Tibial artery (tissue), 4 donors: ENCODE results near the gene THAP12.

ENCODE experiments used
- DNase-seq, 2 donors: peaks; one replicate each; pipeline ENCODE4 v3.0.0-alpha.2; 2019
- H3K27ac ChIP-seq, 2 donors: fragments of 200-600 bp; sonication (generic) in 1 of 2; 1 replicate in 1 of 2; 2 replicates in 1 of 2; pipeline ENCODE4 v1.5.1; 2018 to 2019; ENCODE audit warnings: mild to moderate bottlenecking in 1 of 2
- H3K27me3 ChIP-seq, 2 donors: fragments of 200-600 bp; sonication (generic) in 1 of 2; one replicate each; pipeline versions ENCODE4 v1.5.1 to v1.6.0; 2016 to 2019
- H3K36me3 ChIP-seq, 3 donors: fragments of 200-600 bp; sonication (generic) in 2 of 3; one replicate each; pipeline ENCODE4 v1.5.1; 2016 to 2019; ENCODE audit warnings: mild to moderate bottlenecking in 2 of 3
- H3K4me1 ChIP-seq, 4 donors: fragments of 200-600 bp; sonication (generic) in 2 of 4; 1 replicate in 3 of 4; 2 replicates in 1 of 4; pipeline ENCODE4 v1.5.1; 2016 to 2019
- H3K4me3 ChIP-seq, 2 donors: fragments of 200-600 bp; sonication (generic) in 1 of 2; 1 replicate in 1 of 2; 2 replicates in 1 of 2; pipeline ENCODE4 v1.5.1; 2018 to 2019; ENCODE audit warnings: mild to moderate bottlenecking in 2 of 2
- H3K9me3 ChIP-seq, 3 donors: fragments of 200-600 bp; sonication (generic) in 1 of 3; one replicate each; pipeline ENCODE4 v1.5.1; 2016 to 2019
- CTCF ChIP-seq, 2 experiments: fragments of 200-600 bp in 1 of 2; fragments of 450-650 bp in 1 of 2; IDR thresholded peaks; one replicate each; pipeline ENCODE4 v1.5.1; 2017 to 2019; ENCODE audit warnings: antibody characterized with exemption in 2 of 2, mild to moderate bottlenecking in 1 of 2, moderate library complexity in 1 of 2
- intact Hi-C: fragments of 100-400 bp; cut with DNase I; formaldehyde crosslinking; loops from one replicate; pipeline ENCODE4 v1.15.0; 2023; ENCODE audit warnings: low total_unique reads

Gene THAP12

GRCh38 chr11:76388408-76388807 lies 7.5 kb upstream of the THAP12 start:
- no peak for DNase-seq
- H3K9me3 ChIP-seq, result no peaks in the 10 kb centered on the region
- H3K27me3 ChIP-seq, result no peaks in the 10 kb centered on the region
- H3K4me3 ChIP-seq, result no peak overlapping the region
- no peak overlapping the region for H3K27ac ChIP-seq
- TF ChIP-seq CTCF (IDR thresholded peaks at IDR 0.05), result no peak
- intact Hi-C loops, result loop anchor here (10.0 kb wide), 2 partner anchors 74 to 154 kb away; no protein-coding TSS in a partner anchor
- no peaks in the 10 kb centered on the region for H3K4me1 ChIP-seq
- no peaks in the 10 kb centered on the region for H3K36me3 ChIP-seq

DNA sequence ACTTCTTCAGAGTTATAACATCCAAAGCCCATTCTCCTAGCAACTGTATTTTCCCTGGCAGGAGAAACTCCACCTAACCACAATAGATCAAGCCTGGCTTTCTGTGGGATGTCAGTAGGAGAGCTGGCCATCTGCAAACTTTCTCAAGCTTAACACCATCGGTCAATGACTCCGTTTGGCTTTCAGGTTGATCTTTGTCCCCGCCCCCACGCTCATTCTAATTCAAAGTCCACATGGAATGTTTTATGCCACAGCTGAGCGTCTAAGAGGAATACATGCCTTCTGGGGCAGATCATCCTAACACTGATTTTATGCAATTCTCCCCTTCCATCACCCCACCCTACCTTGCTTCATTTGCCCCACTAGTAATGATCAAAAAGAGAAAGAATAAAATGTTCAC lies 5.0 kb upstream of the THAP12 start:
- Histone ChIP-seq H3K4me1 (peaks cover 0 to 18% (median 8%) of the 10 kb centered on the region in 4 donors), H3K4me3 (no peak overlapping the region), H3K9me3 (no peaks in the 10 kb centered on the region), H3K36me3 (no peaks in the 10 kb centered on the region), H3K27me3 (no peaks in the 10 kb centered on the region), H3K27ac (no peak overlapping the region)
- no peak for DNase-seq
- no peak for TF ChIP-seq CTCF (IDR thresholded peaks at IDR 0.05)
- intact Hi-C loops, result loop anchor here (10.0 kb wide), 2 partner anchors 71 to 151 kb away; no protein-coding TSS in a partner anchor

- peak overlapping the region in 1 of 2 donors; percentile 100 for H3K4me3 ChIP-seq
- H3K4me1 ChIP-seq, result peaks cover 0 to 34% (median 24%) of the 10 kb centered on the region in 4 donors
- H3K27me3 ChIP-seq, result no peaks in the 10 kb centered on the region
- DNase-seq, result no peak
- H3K9me3 ChIP-seq, result no peaks in the 10 kb centered on the region
- intact Hi-C loops, result loop anchor here (5.0 to 10.0 kb wide), 3 partner anchors 60 to 147 kb away; no protein-coding TSS in a partner anchor
- no peak overlapping the region for H3K27ac ChIP-seq
- TF ChIP-seq CTCF (IDR thresholded peaks at IDR 0.05), result no peak
- no peaks in the 10 kb centered on the region for H3K36me3 ChIP-seq
Measured at GRCh38 chr11:76382209-76382608, 1.3 kb upstream of the THAP12 start.

DNA sequence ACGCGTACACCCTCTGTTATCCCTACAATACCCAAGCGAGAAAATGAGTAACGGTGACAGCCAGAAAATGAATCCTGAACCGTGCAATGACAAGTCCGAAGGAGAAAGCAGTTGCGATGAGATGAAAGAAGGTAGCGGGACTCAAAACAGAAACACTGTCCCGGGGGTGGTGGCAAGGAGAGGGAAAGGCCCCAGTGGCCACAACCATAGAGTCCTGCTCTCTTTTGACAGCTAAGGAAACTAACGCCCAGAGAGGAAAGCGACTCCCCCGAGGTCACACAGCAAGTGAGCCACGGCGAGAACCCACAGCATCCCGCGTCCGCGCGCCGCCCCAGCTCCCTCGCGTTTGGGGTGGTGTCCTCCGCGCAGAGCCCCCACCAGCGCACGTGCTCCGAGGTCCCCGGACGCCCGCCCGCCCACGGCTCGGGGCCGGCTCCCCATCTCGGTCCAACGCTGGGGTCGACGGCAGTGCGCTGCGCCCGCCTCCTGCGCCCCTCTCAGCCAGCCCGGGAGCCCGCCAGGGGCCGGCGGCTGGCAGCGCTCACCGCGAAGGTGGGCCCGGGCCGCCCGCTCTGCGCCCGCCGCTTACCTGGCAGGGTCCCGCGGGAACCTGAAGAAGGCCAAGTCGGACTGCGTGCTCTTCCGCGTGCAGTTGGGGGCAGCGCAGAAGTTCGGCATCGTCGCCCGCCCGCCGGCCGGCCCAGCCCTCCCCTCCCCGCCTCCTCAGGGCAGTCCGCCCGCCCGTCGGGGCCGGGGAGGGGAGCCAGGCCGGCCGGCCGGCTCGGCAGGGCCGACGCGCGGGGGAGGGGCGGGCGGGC lies 564 bp downstream of the THAP12 start:
- peak; percentile 23 to 67 for DNase-seq
- Histone ChIP-seq H3K9me3 (no peaks in the 10 kb centered on the region), H3K27ac (peak overlapping the region; percentile 80 to 90), H3K27me3 (no peaks in the 10 kb centered on the region), H3K4me1 (peaks cover 0 to 44% (median 28%) of the 10 kb centered on the region in 4 donors), H3K36me3 (no peaks in the 10 kb centered on the region), H3K4me3 (peak overlapping the region; percentile 92 to 100)
- intact Hi-C loops, result loop anchor here (2.0 to 10.0 kb wide), 4 partner anchors 40 to 146 kb away; no protein-coding TSS in a partner anchor
- no peak for TF ChIP-seq CTCF (IDR thresholded peaks at IDR 0.05)

GRCh38 chr11:76379807-76380158 lies 1.1 kb downstream of the THAP12 start:
- intact Hi-C loops, result loop anchor here (2.0 to 10.0 kb wide), 4 partner anchors 39 to 145 kb away; no protein-coding TSS in a partner anchor
- no peaks in the 10 kb centered on the region for H3K27me3 ChIP-seq
- no peaks in the 10 kb centered on the region for H3K36me3 ChIP-seq
- TF ChIP-seq CTCF (IDR thresholded peaks at IDR 0.05), result no peak
- peak overlapping the region; percentile 80 to 90 for H3K27ac ChIP-seq
- no peak for DNase-seq
- H3K9me3 ChIP-seq, result no peaks in the 10 kb centered on the region
- H3K4me3 ChIP-seq, result peak overlapping the region; percentile 92 to 100
- H3K4me1 ChIP-seq, result peaks cover 0 to 49% (median 28%) of the 10 kb centered on the region in 4 donors
